HG03521 (cell line): Measurements from ENCODE around the gene CDK14.

Experiments used
- ATAC-seq: cut with Tn5 transposase; IDR thresholded peaks from one replicate; pipeline ENCODE4 v1.9.1; 2021; ENCODE audit warnings: mild to moderate bottlenecking, moderate library complexity; ENCODE audit not compliant: unreplicated experiment

The CDK14 gene

GRCh38 chr7:90938371-90938770, 342.2 kb downstream of the CDK14 start:
- ATAC-seq = no peak

DNA sequence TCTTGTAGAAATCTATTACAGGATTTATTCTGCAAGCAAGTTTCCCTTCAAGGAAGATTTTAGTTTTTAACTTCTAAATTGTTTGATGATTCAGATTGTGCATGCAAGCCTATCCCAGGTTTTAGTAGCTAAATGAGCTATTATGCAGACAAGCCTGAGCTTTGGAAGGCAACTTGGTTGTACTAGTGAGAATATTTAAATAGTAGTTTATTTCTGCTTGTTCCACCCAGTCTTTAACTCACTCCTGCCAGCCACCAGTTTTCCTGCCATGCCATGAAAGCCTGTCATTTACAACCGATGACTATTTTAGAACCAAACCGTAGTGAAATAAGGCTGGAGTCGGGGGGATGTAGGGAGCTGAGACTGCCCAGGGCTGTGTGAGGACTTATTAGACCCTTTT, 343.5 kb downstream of the CDK14 start:
- no peak for ATAC-seq

DNA sequence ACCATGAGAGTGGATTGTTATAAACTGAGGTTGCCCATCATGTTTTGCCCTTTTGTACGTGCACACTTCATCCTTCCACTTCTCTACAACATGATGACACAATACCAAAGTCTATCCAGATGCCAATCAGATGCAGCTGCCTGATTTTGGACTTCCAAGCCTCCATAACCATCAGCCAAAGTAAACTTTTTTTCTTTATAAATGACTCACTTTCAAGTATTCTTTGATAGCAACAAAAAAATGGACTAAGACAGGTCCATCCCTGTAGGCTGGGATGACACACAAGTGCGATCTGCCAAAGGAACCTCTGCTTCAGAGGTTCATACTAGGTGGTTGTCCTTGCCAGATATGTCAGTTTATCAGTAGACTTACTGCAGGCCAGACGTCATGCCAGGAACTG, 347.9 kb downstream of the CDK14 start:
- ATAC-seq = no peak

DNA sequence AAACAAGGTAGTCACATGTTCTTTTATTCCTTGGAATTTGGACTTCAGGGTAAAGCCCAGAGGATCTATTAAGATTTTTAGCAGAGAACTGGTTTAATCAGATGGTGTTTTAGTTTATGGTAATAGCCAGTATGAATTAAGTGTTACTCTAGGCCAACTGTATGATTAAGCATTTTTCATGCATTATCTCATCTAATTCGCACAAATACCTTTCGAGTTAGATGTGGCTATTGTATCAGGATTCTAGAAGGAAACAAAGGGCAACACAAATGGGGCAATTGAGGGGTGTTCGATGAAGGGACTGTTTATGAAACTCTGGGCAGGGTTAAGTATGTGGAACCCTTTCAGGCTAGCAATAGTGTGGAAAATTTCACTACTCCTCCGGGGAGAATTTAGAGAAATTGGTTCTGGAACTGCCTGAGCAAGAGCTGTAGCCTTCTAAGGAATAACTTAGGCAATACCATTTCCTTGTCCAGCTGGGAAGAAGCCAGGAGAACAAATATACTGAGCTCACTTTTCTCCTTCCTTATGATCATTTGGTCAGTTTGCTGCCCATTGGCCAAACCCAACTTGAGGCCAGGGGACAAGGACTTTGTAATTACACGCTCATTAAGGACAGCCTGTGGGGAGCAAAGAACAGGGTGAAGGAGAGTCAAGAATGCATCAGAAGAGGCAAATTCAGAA, 349.1 kb downstream of the CDK14 start:
- ATAC-seq = no peak

DNA sequence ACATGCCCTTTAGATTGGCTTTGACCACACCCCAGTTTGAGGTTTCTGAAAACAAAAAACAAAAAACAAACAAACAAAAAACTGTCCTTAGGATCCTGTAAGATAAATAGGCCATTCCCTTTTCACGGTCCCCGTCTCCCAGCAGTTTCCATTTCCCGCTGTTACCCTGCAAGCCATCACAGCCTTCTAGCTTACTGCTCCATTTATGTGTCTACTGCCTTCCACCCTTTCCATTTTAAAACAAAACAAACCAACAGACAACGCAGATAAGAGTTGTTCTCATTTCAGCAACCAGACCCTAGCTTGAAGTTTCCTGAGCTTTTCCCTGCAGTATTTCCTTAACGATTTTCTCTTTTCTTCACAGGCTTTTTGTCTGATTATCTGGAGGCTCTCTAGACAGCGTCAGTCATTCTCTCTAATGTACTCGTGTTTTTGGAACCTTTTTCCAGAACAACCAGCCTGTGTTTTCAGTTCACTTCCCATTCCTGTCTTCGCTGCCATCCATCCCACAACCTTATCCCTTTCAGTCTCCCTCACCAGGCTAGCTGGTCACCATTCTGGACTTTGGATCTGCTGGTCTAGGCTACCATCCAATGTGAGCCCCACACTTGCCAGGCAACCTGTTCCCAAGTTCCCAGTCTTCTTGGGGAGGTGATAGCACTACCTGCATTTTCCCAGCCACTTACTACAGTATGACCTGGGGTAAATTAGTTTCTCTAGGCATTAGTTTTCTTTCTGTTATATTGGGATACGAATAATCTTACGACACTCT, 350.8 kb downstream of the CDK14 start:
- ATAC-seq = no peak

- ATAC-seq = no peak
Measured at GRCh38 chr7:90948085-90948484, 352.0 kb downstream of the CDK14 start.

DNA sequence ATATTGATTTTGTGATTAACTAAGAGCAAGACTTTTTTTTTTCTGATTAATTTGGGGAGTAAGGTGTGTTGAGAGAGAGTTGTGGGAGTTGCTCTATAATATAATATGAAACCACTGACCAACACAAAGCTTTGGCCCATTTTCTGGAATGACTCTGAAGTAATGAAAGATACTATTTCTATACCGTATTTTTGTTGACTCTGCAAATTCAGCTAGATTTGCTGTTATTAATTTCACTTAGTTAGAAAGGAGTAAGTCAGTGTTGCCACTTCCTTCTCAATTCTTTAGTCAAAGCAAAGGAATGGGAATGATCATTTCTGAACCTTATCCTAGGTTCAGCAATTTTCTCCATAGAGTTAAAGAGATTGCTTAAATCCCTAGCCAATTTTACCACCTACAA, 355.1 kb downstream of the CDK14 start:
- ATAC-seq = no peak

GRCh38 chr7:90951986-90952954, 356.1 kb downstream of the CDK14 start:
- ATAC-seq = no peak

GRCh38 chr7:90955641-90956207, 359.6 kb downstream of the CDK14 start:
- no peak for ATAC-seq

GRCh38 chr7:90957883-90958282, 361.8 kb downstream of the CDK14 start:
- ATAC-seq = no peak

DNA sequence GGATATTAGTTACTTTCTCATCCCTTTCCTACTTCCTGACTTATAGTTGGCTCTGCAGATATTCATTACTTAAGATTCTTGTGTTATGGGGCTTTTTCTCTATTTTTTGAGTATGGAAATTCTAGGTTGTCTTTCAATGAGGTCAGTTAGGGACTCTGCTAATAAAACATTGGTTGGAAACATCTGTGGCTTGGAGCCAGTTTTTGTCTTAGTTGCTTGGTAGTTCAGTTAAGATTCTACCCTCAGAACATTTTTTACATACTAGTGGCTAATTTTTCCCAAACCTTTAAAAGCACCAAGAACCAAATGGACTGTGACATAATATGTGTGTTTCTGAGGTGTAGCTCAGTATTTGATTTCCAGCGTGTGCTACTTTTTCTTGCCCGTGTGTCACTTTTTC, 362.5 kb downstream of the CDK14 start:
- no peak for ATAC-seq

- ATAC-seq = no peak
Measured at GRCh38 chr7:90961037-90961725, 365.1 kb downstream of the CDK14 start.

DNA sequence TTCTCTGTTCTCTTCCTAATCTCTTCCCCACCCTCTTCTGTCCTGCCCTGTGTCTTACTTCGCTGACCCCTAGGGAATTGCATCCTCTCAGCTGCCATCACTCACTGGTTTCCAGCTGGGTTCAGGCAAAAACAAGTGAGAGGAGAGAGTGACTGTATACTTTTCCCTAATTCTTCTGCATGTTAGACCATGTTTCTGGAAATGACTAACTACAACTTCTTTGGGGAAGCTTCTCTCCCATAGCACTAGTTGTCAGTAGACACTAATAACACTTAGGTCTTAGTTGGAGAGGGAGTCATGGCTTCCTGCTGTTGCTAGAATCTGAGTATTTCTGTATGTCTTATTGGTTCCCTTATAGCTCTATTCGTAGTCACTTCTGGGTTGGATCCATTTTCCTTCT, 369.1 kb downstream of the CDK14 start:
- no peak for ATAC-seq

DNA sequence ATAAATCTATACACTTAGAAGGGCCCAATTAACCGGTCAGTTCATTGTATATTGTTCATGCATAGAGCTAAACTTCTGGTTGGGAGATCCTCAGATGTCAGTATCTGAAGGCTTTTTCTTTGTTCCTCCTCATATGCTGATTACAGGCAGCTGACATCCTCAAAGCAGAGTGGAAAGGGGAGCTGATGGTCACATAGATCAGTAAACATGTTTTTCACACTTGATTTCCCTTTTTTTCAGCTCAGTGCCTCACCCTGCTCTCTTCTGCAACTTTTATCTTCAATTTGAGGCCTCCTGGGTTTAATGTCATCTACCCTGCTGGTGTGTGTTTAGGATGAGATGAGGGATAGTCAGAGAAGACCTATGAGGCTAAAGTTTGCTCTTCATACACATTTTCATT, 370.2 kb downstream of the CDK14 start:
- no peak for ATAC-seq

- no peak for ATAC-seq
Measured at GRCh38 chr7:90968871-90969270, 372.8 kb downstream of the CDK14 start.

DNA sequence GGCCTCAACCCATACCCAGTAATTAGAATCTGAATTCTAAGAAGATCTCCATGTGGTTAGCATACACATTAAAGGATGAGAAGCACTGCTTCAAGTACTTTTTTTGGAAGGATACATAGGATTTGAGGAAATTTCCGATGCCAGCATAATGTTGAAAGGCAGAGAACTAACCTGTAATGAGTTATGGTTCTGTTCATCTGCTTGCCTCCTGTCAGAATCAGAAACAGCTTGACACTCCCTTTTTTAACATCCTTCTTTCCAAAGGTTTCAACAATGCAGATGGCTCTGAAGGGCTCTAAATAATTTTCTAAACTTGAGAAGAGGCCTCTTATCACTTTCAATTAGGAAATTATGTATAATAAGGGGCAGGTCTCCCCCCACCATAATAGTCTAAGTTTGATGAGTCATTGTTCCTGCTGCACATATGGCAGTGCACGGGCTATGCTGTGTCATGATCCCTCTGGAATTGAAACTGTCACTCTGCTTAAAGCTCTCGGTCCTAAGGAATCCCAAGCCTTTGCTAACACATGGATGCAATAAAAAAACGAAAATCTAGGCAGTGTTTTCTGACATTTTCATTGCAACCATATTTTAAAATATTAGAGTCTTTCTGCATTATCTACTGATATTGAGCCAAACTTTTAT, 376.9 kb downstream of the CDK14 start:
- ATAC-seq = no peak

- no peak for ATAC-seq
Measured at GRCh38 chr7:90977056-90977455, 380.9 kb downstream of the CDK14 start.

DNA sequence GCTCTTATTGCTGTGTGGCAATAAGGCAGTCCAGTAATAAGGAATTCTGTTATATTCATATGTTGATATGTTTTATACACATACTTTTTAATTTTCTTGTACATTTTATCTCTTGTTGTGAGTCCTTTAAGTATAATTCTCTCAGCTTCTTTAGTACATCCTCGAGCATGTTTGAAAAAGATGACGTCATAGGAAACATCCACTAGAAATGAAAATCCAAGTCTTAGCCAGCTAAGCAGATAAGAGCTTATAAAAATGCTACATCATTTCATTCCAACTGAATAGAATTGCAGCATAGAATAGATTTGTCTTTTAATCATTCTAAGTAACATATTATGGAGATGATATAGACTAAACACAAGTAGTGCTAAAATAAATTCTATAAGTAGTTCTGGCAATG, 384.4 kb downstream of the CDK14 start:
- no peak for ATAC-seq

GRCh38 chr7:90982228-90982627, 386.1 kb downstream of the CDK14 start:
- no peak for ATAC-seq

DNA sequence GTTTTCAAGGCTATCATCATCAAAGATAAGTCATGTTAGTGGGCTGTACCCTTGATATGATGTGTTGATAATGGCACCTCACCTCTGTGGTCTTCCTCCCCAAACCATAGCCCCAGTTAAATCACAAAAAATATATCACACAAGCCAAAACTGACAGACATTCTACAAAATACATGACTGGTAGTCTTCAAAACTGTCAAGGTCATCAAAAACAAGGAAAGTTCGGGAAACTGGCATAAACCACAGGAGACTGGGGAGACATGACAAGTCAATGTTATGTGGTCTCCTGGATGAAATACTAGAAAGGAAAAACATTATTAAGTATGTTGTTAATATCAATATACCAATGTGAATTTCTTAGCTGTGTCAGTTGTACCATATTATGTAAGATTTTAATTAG, 388.6 kb downstream of the CDK14 start:
- ATAC-seq = no peak
